Neural progenitor cell (in vitro differentiated cells): Measurements from ENCODE around the gene HLF.

Experiments
- CTCF ChIP-seq: fragments of 200-600 bp; sonication (generic); IDR thresholded peaks from 2 replicates; pipeline ENCODE4 v1.5.1; 2017; ENCODE audit warnings: antibody characterized with exemption, mild to moderate bottlenecking
- EZH2 ChIP-seq: fragments of 200-600 bp; sonication (generic); IDR thresholded peaks from 2 replicates; pipeline ENCODE4 v1.6.1; 2017; ENCODE audit warnings: antibody characterized with exemption, mild to moderate bottlenecking, moderate library complexity

GRCh38 chr17:55266051-55266957 lies 1.5 kb downstream of the HLF start:
- TF ChIP-seq CTCF (no peak), EZH2 (peak; percentile 63)
